ENCODE measurements around the gene FBP1.

The FBP1 gene

DNA sequence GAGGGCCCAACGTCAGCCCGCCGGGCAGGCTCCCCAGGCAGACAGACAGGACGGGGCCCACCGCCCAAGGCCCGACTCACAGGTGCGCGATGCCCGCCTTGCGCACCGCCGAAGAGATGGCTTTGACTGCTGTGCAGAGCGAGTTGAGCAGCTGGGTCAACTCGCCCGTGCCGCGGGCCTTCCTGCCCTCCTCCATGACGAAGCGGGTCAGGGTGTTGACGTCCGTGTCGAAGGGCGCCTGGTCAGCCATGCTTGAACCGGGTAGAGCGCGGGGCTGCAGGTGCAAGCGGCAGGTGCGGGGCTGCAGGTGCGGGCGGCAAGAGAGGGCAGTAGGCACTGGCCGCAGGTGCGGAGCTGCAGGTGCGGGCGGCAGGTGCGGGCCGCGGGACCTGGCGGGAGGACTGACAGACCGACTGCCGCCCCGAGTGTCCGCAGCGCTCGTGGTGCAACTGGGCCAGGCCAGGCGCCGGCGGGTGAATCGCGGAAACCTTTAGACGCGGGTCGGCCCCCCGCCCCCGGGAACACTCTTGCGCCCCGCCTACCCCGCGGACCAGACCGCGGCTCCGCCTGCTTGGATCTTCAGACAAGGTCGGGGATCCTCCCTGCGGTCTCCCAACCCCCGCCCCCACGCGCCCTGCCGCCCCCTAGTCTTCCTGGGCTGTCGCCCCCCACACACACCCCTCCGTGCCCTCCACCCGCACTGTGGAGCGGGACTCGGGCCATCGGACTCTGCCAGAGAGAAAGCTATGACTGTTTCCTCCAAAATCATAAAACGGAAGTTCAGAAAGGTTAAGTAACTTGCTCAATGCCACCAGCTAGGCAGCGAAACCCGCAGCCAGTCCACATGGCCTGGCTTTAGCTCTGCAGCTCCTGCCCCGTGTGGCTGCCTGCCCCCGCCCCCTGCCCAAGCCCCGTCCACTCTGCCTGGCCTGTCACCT lies at the start of gene FBP1:
Gene FBP1 (minus strand): TSS at position 458 of the 938 bp plus-strand sequence. CDS start 208 bp downstream, at position 250.
- DNase-seq: no peak

GRCh38 chr9:94687451-94687850 lies 48.1 kb upstream of the FBP1 start:
- DNase-seq: no peak

DNA sequence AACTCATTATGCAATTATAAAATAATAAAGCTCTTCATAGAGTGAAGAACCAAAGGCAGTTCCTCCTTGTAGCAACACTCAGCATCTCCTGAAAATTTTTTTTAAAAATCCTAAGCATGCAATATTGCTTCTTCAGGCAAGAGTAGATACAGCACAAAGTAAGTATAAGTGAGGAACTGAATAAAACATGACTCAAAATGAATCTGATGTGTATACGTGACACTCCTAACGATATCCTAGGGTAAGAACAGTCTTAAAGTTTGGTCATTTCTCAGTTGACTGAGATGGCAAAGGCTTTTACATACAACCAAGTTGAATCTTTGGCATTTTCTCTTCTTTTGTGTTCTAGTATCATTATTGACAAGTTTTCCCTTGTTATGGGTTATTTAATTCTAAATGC lies 46.0 kb upstream of the FBP1 start:
- no peak for DNase-seq

- peak; percentile 1 for DNase-seq
Observed at GRCh38 chr9:94681508-94681907, 42.2 kb upstream of the FBP1 start.

GRCh38 chr9:94680621-94681020 lies 41.3 kb upstream of the FBP1 start:
- no peak for DNase-seq

- DNase-seq: no peak
Observed at GRCh38 chr9:94680020-94680419, 40.7 kb upstream of the FBP1 start.

DNA sequence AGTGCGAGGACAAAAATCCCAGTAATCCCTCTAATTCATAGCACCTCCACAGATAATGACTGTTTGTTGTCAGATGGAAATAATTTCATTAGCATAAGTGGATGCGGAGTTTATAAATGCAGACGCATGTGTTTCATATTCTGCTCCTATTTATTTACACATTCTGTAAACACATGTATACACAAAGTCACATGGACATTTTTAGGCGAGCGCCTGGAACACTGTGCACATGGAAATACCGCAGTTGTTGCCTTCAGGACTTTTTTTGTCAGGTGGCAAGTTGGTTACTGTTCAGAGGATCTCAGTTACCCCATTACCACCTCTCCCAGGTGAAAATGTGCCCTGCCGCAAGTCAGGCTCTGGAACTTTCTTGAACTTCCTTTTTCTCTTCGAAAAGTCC lies 40.3 kb upstream of the FBP1 start:
- DNase-seq: no peak

- DNase-seq: no peak
Observed at GRCh38 chr9:94677929-94678328, 38.6 kb upstream of the FBP1 start.

DNA sequence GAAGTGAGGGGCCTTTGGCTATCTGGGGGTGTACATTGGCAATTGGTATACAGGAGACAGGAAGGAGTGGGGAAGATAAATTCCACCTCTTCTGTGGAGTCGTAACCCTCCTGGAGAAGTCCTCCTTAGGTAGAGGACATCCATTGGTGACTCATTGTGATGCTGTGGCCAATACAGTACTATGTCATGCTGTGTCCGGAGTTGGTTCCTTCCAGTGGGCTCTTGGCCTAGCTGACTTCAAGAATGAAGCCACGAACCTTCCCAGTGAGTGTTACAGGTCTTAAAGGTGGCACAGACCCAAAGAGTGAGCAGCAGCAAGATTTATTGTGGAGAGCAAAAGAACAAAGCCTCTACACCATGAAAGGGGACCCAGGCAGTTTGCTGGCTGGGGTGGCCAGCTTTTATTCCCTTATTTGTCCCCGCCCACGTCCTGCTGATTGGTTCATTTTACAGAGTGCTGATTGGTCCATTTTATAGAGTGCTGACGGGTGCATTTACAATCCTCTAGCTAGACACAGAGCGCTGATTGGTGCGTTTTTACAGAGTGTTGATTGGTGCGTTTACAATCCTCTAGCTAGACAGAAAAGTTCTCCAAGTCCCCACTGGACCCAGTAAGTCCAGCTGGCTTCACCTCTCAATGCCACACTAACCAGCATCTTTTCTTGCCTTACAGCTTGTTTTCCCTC lies 37.3 kb upstream of the FBP1 start:
- no peak for DNase-seq

- DNase-seq: no peak
Observed at GRCh38 chr9:94675008-94675881, 35.9 kb upstream of the FBP1 start.

- DNase-seq: no peak
Observed at GRCh38 chr9:94672811-94673487, 33.6 kb upstream of the FBP1 start.

GRCh38 chr9:94668928-94669729 lies 29.8 kb upstream of the FBP1 start:
- peak; percentile 47 for DNase-seq

DNA sequence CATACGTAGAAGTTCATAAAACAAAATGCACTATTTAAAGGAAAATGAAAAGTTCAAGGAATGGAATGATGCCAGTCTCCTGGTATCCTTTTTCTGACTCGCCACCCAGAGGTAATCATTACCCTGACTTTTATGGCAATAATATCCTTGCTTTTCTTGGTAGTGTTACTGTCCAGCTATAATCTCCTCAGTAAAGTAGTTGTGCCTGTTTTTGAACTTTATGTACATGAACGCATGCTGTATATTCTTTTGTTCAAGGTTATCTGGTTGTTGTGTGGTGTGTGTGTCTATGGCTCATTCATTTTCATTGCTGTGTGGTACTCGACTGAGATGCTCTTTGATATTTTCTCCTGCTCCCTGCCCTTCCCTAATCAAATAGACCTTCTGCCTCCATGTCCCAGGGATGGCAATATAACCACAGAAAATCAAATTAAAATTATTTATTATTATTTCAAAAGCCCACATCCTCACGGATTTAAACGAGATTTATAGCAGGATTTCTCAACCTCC lies 29.2 kb upstream of the FBP1 start:
- DNase-seq: no peak

- no peak for DNase-seq
Observed at GRCh38 chr9:94666364-94667099, 27.2 kb upstream of the FBP1 start.

- no peak for DNase-seq
Observed at GRCh38 chr9:94665613-94666012, 26.3 kb upstream of the FBP1 start.

GRCh38 chr9:94664801-94665200 lies 25.5 kb upstream of the FBP1 start:
- DNase-seq: no peak

GRCh38 chr9:94663640-94664039 lies 24.3 kb upstream of the FBP1 start:
- DNase-seq: no peak

- DNase-seq: no peak
Observed at GRCh38 chr9:94663140-94663539, 23.8 kb upstream of the FBP1 start.

- no peak for DNase-seq
Observed at GRCh38 chr9:94657021-94657725, 17.9 kb upstream of the FBP1 start.

DNA sequence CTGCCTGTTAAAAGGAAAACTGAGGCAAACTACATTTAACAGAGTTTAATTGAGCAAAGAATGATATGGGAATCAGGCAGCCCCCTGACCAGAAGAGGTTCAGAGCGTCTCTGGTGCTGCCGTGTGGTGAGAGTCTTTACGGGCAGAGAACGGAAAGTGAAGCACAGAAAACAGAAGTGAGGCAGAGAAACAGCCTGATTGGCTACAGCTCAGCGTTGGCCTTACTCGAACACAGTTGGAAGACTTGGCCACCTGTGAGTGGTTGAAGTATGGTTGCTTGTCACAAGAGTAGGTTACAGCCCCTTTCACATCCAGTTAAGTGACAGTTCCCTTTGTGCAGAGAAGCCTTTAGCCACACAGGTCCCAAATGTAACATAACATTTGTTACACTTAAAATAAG lies 16.9 kb upstream of the FBP1 start:
- no peak for DNase-seq

All from NCI-H526 treated with DMSO at 0.1 percent for 48 hours (cell line).